Caki2 (cell line): ENCODE results near the gene GRIK4. TPM values are rescaled to one million over a fixed set of nuclear protein-coding genes. Genes with fewer than 3 reads are reported as not detected.

Source experiments
- DNase-seq: peaks from one replicate; pipeline ENCODE4 v3.0.0-alpha.2; 2015; ENCODE audit warnings: low read depth
- in situ Hi-C: cut with HindIII; loops from 2 replicates; pipeline ENCODE4 v1.10.0; 2016; ENCODE audit warnings: low sequenced_read_pairs, low pct_unique_long_range_greater_than_20kb, mixed read lengths
- total RNA-seq: library from RNA; depleted of rRNA; stranded (reverse); fragments of >200 nt; shearing (Covaris generic); gene quantifications from 2 replicates; pipeline ENCODE4 v1.2.3, GENCODE V29; 2014; ENCODE audit warnings: low replicate concordance

GRIK4 gene
- total RNA-seq, 1 experiment from 2014 or later, result not detected

GRCh38 chr11:120540744-120541465, 29.4 kb downstream of the GRIK4 start:
- no peak for DNase-seq
- in situ Hi-C loops, result no loop called here

GRCh38 chr11:120543521-120544215, 32.1 kb downstream of the GRIK4 start:
- DNase-seq, result no peak
- in situ Hi-C loops, result no loop called here

- in situ Hi-C loops, result no loop called here
- DNase-seq, result no peak
Observed at GRCh38 chr11:120545813-120546212, 34.3 kb downstream of the GRIK4 start.

GRCh38 chr11:120546312-120547205, 35.0 kb downstream of the GRIK4 start:
- DNase-seq, result peak; percentile 86

GRCh38 chr11:120547316-120547715, 35.8 kb downstream of the GRIK4 start:
- in situ Hi-C loops, result no loop called here
- no peak for DNase-seq

More at GRCh38 chr11:120546312-120547205, 35.0 kb downstream of the GRIK4 start:
- in situ Hi-C loops, result no loop called here

GRCh38 chr11:120547811-120548681, 36.5 kb downstream of the GRIK4 start:
- in situ Hi-C loops, result no loop called here
- peak; percentile 88 for DNase-seq

GRCh38 chr11:120548682-120549209, 37.2 kb downstream of the GRIK4 start:
- in situ Hi-C loops, result no loop called here
- peak; percentile 8 for DNase-seq

GRCh38 chr11:120549346-120549745, 37.8 kb downstream of the GRIK4 start:
- no peak for DNase-seq
- in situ Hi-C loops, result no loop called here

GRCh38 chr11:120550007-120550406, 38.5 kb downstream of the GRIK4 start:
- in situ Hi-C loops, result no loop called here
- no peak for DNase-seq

GRCh38 chr11:120551191-120551590, 39.6 kb downstream of the GRIK4 start:
- in situ Hi-C loops, result no loop called here
- no peak for DNase-seq

GRCh38 chr11:120554766-120555432, 43.4 kb downstream of the GRIK4 start:
- no peak for DNase-seq
- in situ Hi-C loops, result no loop called here

- in situ Hi-C loops, result no loop called here
Observed at GRCh38 chr11:120555433-120555773, 43.9 kb downstream of the GRIK4 start.

GRCh38 chr11:120556797-120557196, 45.2 kb downstream of the GRIK4 start:
- DNase-seq, result no peak
- in situ Hi-C loops, result no loop called here

More at GRCh38 chr11:120555433-120555773, 43.9 kb downstream of the GRIK4 start:
- no peak for DNase-seq

- no peak for DNase-seq
- in situ Hi-C loops, result no loop called here
Observed at GRCh38 chr11:120558744-120559431, 47.3 kb downstream of the GRIK4 start.

GRCh38 chr11:120561286-120561685, 49.7 kb downstream of the GRIK4 start:
- in situ Hi-C loops, result no loop called here
- DNase-seq, result no peak

GRCh38 chr11:120562806-120563425, 51.4 kb downstream of the GRIK4 start:
- no peak for DNase-seq
- in situ Hi-C loops, result no loop called here
